Kidney epithelial cell (primary cell): ENCODE data around the gene RAB3C. TPM values are rescaled to one million over a fixed set of nuclear protein-coding genes. Genes with fewer than 3 reads are reported as not detected.
"Not testable (repeated sequence)": the region's sequence is repeated elsewhere in the genome, so short reads cannot be mapped to it uniquely, and the experiment has no call there.

Experiments used
- DNase-seq: peaks from one replicate; pipeline ENCODE4 v3.0.0-alpha.2; 2010; ENCODE audit warnings: low read depth
- H3K27me3 ChIP-seq: 2 replicates; pipeline ENCODE4 v1.6.0; 2011; ENCODE audit warnings: low read length; ENCODE audit not compliant: control insufficient read depth, insufficient read depth
- H3K36me3 ChIP-seq: 2 replicates; pipeline ENCODE4 v1.5.1; 2011; ENCODE audit warnings: low read length; ENCODE audit not compliant: control insufficient read depth, insufficient read depth
- H3K4me3 ChIP-seq: 2 replicates; pipeline ENCODE4 v1.5.1; 2011; ENCODE audit warnings: low read depth, mild to moderate bottlenecking, control low read depth, low read length
- total RNA-seq: library from RNA; depleted of rRNA; stranded (reverse); fragments of >200 nt; gene quantifications from 2 replicates; pipeline ENCODE4 v1.2.3, GENCODE V29; 2015
- TF ChIP-seq, protein P1 (sequence below): IDR thresholded peaks from 2 replicates; pipeline ENCODE4 v1.5.1; 2011; ENCODE audit warnings: mild to moderate bottlenecking, moderate library complexity, low read length, control low read depth, inconsistent platforms; ENCODE audit not compliant: insufficient read depth, poor library complexity, severe bottlenecking

RAB3C gene
- total RNA-seq, 1 donor from 2014 or later: 0.04 TPM

DNA sequence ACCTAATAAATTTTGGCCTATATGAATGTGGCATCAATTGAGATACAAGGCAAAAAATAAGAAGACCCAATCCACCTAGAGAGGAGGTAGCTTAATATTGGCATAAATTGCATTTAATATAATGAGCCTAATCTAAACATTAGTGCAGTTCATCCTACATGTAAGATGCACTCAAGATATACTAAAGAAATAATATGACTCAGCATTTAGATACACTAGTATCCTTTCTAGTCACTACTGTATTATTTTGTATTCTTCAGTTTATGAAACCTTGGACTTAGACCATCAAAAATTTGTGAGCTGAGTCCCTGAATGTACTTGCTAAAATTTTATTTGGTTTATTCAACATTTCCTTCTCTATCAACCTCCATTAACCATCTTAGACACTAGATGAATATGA, 104.7 kb downstream of the RAB3C start:
- H3K36me3 ChIP-seq: no peaks in the 10 kb centered on the region
- TF ChIP-seq, protein P1, sequence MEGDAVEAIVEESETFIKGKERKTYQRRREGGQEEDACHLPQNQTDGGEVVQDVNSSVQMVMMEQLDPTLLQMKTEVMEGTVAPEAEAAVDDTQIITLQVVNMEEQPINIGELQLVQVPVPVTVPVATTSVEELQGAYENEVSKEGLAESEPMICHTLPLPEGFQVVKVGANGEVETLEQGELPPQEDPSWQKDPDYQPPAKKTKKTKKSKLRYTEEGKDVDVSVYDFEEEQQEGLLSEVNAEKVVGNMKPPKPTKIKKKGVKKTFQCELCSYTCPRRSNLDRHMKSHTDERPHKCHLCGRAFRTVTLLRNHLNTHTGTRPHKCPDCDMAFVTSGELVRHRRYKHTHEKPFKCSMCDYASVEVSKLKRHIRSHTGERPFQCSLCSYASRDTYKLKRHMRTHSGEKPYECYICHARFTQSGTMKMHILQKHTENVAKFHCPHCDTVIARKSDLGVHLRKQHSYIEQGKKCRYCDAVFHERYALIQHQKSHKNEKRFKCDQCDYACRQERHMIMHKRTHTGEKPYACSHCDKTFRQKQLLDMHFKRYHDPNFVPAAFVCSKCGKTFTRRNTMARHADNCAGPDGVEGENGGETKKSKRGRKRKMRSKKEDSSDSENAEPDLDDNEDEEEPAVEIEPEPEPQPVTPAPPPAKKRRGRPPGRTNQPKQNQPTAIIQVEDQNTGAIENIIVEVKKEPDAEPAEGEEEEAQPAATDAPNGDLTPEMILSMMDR: no peak
- no peak for DNase-seq
- no peak overlapping the region for H3K4me3 ChIP-seq
- no peaks in the 10 kb centered on the region for H3K27me3 ChIP-seq

DNA sequence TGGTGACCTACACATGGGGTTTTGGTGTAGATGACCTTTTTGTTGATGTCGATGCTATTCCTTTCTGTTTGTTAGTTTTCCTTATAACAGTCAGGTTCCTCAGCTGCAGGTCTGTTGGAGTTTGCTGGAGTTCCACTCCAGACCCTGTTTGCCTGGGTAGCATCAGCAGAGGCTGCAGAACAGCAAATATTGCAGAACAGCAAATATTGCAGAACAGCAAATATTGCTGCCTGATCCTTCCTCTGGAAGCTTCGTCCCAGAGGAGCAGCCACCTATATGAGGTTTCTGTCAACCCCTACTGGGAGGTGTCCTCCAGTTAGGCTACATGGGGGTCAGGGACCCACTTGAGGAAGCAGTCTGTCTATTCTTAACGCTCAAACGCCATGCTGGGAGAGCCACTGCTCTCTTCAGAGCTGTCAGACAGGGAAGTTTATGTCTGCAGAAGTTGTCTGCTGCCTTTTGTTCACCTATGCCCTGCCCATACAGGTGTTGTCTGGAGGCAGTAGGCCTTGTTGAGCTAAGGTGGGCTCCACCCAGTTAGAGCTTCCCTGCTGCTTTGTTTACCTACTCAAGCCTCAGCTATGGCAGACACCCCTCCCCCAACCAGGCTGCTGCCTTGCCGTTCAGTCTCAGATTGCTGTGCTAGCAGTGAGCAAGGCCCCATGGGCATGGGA, 116.3 kb downstream of the RAB3C start:
- not testable (repeated sequence) for DNase-seq, H3K4me3 ChIP-seq, H3K36me3 ChIP-seq, H3K27me3 ChIP-seq

DNA sequence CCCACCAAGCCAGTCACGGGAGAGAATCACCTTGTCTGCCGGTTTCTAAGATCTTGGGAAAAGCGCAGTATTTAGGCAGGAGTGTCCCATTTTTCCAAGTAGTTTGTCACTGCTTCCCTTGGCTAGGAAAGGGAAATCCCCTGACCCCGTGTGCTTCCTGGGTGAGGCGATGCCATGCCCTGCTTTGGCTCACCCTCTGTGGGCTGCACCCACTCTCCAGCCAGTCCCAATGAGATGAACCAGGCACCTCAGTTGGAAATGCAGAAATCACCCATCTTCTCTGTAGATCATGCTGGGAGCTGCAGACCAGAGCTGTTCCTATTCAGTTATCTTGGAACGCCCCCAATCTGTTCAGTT, 116.9 kb downstream of the RAB3C start:
- no peak for DNase-seq
- TF ChIP-seq, protein P1: no peak
- Histone ChIP-seq H3K36me3 (no peaks in the 10 kb centered on the region), H3K27me3 (no peaks in the 10 kb centered on the region), H3K4me3 (no peak overlapping the region)

DNA sequence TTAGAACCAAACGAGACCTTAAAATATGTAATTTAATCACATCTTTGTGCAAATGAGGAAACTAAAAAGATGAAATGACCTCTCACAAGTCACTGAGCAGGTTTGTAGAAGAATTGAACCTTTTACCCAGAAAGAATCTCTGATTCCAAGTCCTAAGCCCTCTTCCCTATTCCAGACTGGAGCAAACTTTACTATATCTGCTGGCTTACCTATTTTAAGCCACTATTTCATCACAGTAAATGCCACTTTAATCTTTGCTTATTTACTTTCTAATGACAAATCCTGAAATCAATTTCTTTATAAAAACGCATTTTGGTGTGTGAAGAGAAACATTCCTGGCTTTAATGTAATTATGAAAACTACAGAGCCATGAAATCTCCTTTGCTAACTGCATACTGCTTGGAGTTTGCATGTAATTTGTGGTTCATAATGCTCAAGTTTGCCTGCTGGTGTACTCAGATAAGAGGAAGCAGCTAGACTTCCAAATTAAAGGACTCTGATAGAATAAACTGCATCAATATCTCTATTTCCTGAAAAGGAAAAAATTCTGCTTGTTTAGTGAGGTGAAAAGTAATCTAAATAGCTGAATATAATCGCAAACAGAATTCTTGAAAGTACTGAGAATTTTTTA, 121.2 kb downstream of the RAB3C start:
- TF ChIP-seq, protein P1: no peak
- DNase-seq: no peak
- Histone ChIP-seq H3K36me3 (no peaks in the 10 kb centered on the region), H3K27me3 (no peaks in the 10 kb centered on the region), H3K4me3 (no peak overlapping the region)

DNA sequence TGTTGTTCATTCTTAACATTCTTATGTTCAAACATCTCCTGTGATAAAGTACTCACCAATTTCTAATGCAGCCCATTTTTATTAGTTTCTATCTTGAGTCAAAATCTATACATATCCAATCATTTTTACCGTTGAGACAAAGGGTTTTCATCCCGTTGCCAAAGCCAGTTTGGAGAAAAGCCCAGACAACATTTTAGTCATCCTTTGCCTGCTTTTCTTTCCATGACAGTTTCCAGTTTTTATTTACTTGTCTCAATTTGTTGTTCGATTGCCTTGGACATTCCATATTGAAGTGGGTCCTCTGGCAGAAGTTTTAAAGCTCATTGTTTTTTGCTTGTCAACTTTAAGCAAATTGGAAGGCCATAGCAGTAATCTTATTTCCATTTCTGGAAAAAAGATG, 123.9 kb downstream of the RAB3C start:
- Histone ChIP-seq H3K27me3 (no peaks in the 10 kb centered on the region), H3K36me3 (no peaks in the 10 kb centered on the region), H3K4me3 (no peak overlapping the region)
- TF ChIP-seq, protein P1: no peak
- DNase-seq: no peak

DNA sequence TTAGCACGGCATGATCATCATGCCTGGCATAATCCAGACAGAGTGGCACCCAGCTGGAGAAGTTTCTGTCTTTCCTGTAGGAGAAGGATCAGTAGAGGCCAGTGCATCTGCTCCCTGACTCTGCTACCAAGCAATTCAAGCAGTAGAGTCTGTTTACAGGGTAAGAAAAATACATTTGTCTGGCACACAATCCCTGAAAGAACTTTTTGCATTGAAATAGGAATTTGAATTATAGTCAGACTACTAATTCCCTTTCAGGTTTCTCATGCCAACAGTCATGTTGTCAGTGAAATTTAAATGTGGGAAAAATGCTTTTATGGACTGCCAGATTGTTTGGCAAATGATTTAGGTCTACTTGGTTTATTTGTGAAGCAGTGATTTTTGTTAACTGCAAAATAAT, 125.6 kb downstream of the RAB3C start:
- H3K4me3 ChIP-seq: no peak overlapping the region
- TF ChIP-seq, protein P1: no peak
- no peak for DNase-seq
- H3K27me3 ChIP-seq: no peaks in the 10 kb centered on the region
- H3K36me3 ChIP-seq: no peaks in the 10 kb centered on the region

DNA sequence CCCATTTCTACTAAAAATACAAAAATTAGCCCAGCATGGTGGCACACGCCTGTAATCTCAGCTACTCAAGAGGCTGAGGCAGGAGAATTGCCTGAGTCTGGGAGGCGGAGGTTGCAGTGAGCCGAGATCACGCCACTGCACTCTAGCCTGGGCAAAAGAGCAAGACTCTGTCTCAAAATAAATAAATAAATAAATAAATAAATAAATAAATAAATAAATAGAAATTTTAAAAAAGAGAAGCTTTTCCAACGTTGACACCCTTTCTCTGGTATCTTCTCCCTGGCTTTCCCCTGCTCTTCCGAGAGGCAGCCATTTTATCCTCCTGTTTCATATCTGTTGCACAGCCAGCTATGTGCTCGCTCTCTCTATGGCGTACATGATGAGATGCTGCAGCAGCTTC, 127.5 kb downstream of the RAB3C start:
- H3K36me3 ChIP-seq, H3K27me3 ChIP-seq, DNase-seq, H3K4me3 ChIP-seq: not testable (repeated sequence)
